KBM-7 (cell line): Measurements from ENCODE around the gene FZD7.
A peak's percentile ranks its signal among the peaks of the same experiment; 100 is the strongest.

Experiments used
- DNase-seq: peaks from one replicate; pipeline ENCODE4 v3.0.0-alpha.2; 2015
- in situ Hi-C: fragments of 300-500 bp; cut with MboI; formaldehyde crosslinking; loops from 2 replicates; pipeline ENCODE4 v1.14.3; 2020; ENCODE audit warnings: low sequenced_read_pairs, low pct_unique_long_range_greater_than_20kb, mixed read lengths

Gene FZD7

DNA sequence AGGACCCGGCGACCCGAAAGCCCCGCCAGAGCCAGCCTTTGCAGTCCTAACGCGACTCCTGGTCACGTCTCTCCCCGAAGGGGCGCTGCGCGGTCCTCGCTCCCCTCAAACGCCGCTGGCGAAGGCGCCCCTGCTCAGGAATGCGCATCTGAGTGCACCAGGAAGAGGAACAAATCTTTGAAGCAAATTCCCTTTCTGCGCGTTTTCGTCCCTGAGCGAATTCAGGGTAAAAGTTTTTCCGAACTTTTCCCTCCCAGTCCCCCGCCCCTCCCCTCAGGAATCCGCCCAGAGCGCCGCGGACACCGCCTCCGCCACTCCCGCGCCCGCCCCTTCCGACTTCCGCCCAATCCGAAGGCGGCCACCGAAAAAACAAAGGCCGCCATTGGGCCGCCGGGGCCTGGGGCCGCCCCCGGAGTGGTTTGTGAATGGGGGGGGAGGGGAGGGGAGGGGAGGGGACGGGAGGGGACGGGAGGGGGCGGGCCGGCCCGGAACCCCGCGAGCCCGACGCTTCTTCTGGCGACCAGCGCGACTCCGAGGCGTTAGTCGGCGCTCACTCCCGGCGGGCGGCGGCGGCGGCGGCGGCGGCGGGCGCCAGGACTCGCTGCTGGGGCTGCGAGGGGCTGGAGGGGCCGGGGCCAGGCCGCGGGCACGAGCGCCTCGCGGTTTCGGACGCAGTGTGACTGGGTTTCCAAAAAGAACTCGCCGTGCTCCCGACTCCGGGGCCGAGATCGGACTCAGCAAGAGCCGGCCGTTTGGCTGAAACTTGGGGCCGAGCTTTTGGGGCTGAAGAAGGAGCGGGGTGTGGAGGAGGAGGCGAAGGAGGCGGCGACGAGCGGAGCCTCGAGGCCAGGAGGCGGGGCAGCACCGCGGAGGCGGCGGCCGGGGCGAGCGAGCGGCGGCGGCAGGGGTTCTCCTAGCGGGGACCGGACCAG lies at the start of gene FZD7:
Gene FZD7, plus strand, starts transcription at position 539 of the 932 bp plus-strand sequence. CDS start 793 bp downstream, outside the sequence.
- peak; percentile 92 for DNase-seq
- in situ Hi-C loops: no loop called here

DNA sequence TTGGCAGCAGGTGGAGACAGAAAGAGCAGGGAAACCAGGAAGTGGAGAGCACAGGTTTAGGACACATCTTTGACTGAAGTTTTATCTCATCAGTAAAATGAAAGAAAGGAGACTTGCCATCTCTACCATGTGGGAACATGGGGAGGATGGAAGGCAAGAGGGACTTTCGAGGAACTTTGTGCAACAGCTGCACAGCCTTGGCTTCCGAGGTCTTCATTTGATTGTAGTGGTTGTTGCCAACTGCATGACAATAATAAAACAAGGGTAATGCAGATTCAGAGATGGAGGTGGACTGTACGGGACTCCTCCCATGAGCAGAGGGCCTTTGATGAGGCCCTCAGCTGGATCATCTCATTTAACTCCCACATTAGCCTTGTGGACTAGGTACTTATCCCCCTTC lies 49.3 kb upstream of the FZD7 start:
- in situ Hi-C loops: no loop called here
- no peak for DNase-seq

DNA sequence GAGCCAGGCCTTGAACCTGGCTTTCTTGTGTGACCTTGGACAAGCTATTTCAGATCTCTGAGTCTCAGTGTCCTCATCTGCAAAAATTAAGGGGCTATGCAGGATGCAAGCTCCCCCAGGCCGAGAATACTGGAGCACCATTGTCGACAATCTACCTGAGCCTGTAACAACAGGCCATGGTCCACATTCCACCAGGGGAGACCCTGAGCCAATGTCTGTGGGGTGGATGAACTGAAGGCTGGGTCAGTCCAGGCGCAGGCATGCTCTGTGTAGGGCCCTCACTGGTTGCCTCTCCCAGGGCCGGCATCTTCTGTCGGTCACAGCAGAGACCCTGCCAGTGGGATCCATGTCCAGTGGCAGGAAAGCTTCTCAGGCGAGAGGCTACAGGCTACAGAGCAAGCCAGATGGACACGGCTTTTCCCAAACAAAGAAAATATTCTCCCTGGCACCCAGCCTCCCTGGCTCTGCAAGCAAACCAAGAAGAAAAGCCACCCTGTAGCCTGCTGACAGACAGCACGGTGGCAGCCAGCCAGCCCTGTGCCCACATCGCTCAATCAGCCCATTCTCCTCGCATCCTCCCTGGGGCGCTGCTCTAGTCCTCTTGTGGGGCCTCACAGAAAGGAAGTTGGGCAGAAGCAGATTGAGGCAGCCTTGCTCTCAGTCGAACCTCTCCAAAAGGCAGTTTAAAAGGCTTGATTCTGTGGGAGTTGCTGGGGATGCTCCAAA lies 48.7 kb upstream of the FZD7 start:
- in situ Hi-C loops: no loop called here
- peak; percentile 63 for DNase-seq

DNA sequence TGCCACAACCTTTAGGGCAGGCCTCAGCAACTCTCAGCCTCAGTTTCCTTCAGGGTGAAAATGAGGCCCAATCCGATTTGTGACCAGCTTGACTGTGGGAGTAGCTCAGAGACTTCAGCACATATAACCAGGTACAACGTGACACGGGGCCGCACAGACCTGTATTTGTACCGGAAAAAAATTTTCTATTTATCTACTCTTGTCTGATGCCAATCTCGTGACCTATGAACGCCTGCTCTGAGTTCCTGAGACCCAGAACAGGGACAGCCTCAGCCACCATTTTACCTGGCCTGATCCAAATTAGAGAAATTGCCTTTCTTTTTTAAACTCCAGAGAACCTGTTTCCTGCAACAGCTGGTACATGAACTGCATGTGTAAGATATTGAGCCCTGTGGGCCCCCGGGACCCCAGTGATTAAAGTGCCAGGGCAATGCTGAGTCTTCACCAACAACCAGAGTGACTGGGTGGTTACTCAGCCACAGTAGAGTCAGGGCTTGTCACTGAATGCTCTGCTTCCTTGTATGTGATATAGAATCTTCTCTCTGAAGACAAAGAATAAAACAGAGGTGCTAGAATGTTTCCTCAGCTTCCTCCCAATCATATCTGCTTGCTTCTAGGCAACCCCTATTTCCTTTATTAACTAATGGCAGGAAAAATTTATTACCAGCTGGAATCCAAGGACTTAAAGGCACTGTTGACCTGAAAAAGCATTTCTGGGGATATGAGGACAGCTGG lies 47.8 kb upstream of the FZD7 start:
- DNase-seq: no peak
- in situ Hi-C loops: no loop called here

DNA sequence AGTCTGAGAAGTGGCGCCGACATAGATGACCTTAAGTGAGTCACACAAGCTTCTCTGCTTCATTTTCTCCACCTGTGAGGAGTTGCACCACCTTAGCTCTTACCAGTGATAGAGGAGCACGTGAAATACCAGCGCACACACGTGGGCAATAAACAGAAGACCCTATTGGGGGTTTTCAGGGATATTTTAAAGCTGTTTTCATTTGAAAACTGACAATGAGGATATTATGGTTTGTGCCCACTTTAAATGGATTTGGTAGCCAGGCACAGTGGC lies 47.3 kb upstream of the FZD7 start:
- no peak for DNase-seq
- in situ Hi-C loops: no loop called here

DNA sequence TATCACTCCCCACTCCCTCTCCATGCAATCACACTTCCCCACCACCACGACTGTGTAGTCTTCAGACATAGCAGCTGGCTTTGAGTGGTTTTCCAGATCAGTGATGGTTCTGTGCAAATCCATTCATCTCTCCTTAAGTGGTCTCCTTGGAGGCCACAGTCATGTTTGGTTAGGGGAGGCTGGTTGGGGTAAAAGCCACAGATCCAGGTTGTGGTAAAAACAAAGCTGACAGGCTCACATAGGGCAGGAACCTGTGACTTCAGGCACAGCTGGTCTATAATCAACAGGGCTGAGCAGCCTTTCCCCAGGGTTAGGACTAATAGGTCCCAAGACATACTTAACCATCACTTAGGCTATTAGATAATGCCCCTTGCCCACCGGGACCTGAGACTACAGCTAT lies 46.2 kb upstream of the FZD7 start:
- DNase-seq: no peak
- in situ Hi-C loops: no loop called here

DNA sequence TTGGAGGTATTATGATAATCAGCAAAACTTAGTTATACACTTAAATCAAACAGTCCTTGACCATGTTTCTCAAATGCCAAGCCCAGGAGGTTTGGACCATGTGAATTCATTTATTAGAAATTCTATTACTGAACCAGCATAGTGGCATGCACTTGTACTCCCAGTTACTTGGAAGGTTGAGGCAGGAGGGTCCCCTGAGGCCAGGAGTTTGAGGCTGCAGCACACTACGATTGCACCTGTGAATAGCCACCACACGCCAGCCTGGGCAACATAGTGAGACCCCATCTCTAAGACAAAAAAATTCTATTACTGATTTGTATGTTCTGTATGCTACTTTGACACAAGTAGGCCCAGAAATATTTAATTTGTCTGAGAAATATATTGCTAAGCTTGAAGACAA lies 43.6 kb upstream of the FZD7 start:
- DNase-seq: no peak
- in situ Hi-C loops: no loop called here

DNA sequence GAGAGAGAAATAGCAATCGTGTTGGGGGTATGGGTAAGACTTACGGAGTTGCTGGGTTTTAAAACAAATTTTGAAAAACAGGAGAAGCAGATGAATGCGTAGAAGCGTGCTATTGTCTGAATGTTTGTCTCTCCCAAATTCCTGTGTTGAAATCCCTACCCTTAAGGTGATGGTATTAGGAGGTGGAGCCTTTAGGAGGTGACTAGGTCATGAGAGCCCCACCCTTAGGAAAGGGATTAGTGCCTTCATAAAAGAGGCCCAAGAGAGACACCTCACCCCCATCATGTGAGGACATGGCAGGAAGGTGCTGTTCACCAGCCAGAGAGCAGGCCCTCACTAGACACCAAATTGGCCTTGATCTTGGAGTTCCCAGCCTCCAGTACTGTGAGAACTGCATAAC lies 40.7 kb upstream of the FZD7 start:
- no peak for DNase-seq
- in situ Hi-C loops: no loop called here

DNA sequence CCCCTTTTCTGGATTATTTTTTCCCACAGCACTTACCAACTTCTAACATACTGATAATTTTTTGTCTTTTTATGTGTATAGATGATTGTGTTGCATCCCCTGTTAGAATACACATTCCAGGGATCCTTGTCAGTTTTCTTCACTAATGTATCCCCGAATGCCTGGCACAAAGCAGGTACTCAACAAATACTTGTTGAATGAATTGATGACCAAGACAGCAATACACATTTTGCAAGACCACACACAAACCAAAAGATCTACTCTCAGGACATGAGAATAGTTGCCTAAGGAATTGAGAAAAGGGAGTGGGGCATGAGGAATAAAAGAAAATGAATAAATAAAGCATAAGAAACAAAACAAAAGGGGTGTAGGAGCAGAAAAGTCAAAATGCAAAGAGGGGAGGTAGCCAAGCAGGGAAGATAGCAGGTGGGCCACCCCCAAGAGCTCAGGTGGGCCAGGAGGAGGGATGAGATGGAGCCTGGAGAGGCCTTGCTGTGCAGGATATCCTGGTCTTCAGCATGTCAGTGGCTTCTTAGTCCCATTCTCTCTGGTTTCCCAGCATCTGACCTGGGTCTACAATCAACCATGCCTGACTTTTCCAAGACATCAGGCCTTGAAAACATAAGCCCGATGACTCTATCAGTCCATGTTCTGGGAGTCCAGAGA lies 38.5 kb upstream of the FZD7 start:
- no peak for DNase-seq
- in situ Hi-C loops: no loop called here

DNA sequence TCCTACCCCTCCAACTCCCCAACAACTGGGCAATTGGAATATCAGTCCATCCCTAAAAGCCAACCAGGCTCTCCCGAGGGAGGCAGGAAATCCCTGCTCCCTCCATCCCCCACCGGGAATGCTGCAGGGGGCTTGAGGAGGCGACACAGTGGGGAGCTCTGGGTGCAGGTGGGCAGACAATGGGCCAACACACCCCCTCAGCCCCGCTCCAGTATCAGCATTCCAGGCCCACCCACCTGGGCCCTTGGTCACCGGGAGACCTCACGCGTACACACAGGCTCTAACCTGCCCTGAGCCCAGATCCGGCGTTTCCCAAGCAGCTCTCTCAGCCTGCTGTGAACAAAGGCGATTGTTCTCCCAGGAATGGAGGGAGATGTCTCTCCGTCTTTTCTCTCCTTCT lies 37.6 kb upstream of the FZD7 start:
- in situ Hi-C loops: no loop called here
- DNase-seq: no peak

DNA sequence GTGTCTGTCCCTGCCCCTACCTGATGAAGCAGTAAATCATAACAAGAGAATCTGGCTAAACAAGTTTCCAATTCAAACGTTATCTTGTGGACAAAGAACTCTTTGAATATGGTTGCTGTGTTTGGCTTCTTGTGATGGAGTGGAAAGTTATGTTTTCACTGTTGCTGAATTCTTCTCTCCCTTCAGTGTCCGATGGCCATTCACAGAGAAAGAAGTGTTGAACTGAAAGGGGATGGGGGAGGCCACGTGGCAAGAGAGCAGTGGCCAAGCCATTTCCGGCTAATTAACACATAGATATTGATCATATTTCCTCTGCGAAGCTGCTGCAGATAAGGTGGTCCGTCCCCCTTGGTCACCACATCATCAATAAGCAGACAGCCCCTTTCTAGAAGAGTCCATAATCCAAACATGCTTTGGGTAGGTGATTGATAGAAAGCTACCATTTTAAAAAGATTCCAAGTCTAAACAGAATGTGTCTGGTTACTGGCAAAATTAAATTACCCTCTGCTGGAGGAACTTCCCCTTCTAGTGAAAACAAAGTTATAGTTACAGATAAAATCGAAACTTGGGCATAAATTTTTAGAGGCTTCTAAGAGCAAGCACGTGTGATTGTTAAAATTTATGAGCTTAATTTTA lies 36.9 kb upstream of the FZD7 start:
- DNase-seq: peak; percentile 49
- in situ Hi-C loops: no loop called here

DNA sequence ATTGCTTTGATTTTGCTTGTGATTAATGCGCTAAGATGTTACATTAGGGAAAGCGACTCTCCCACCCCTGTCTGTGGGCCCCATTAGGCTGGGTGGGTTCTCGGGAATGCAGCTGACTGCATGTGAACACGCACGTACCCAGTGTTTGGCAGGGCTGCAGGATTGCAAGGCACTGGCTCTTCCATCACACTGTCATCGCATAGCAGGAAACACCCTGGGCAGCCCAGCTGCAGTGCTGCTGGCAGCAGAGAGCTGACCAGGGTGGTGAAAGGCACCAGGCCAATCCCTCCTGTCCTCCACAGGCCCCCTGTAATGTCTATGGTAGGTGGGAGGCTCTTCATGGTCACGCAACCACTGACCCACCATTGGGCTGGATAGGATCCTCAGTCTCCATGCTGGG lies 34.4 kb upstream of the FZD7 start:
- in situ Hi-C loops: no loop called here
- no peak for DNase-seq

DNA sequence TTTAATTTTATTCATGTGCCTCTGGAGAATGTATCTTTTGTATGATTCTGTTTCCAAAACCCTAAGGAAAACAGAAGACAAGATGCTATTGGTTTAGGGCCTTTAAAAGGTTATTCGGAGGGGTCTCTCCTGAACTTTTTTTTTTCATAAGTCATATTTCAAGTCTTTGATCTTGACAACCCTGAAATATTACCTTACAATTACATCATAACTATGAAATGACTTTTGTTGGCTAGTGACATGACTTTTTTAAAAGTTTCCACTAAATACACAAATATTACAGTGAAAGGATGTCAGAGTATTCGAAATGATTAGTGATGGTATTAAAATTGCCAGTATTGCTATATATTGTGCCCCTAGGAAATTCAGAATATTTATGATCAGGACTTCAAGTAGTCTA lies 31.8 kb upstream of the FZD7 start:
- no peak for DNase-seq
- in situ Hi-C loops: no loop called here

DNA sequence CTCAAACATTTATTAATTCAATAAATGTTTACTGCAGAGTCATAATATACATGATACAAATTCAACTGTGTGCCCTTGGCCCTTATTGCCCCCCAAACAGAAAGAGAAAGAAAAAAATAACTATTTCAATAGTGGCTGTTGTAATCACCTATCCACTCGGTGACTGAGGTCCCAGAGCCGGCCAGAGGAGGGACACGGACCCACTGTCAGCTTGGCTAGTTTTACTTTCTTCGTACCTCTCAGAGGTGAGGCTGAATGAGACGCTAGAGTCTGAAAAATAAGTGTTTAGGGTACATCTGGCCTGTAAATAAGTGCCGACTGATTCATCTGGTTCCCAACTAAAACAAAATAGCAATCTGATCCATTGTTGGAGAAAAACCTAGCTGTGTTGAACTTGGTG lies 31.3 kb upstream of the FZD7 start:
- in situ Hi-C loops: no loop called here
- DNase-seq: no peak

DNA sequence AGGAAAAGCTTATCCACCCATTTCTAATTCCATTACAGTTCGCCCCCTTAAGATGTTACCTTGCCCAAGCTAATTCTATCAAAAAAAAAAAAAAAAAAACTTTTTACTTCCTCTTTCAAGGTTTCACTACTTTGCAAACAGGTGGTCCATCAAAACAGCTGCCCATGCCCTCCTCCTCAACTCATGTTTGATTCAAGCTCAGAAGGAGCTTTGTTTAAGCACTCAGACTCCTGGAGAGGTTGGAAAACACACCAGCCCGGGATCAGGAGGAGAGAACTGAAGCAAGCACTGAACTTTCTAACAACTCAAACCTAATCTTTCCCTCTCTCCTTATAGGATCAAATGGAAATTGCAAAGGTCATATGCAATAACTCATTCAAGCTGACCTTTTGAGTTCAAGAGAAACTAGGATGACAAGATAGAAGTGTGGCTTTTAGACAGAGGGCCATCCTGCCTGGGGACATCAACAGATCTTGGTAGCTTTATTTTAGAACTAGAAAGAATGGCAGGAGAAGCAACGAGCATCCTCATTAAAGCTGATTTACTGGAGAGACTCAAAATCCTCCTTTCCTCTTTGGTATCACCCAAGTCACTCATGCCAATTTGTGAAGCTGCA lies 28.3 kb upstream of the FZD7 start:
- peak; percentile 29 for DNase-seq

DNA sequence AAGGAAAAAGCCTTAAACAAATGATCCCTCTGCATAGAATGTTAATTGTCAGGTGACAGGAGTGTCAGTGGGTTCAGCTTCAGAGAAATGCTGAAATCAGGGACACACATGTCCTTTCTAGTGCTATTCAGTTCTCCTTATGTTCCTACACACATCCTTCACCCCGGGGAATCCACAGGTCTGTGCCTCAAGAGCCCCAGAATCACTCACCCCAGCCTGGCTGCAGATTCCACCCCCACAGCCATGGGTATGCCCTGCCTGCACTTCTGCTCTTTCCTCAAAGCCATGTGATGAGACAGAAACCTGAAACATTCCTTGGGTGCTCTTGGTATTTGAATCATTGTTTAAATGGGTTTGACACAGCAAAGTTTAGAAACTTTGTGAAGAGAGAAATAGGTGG lies 27.4 kb upstream of the FZD7 start:
- DNase-seq: no peak
- in situ Hi-C loops: no loop called here

More for the DNA sequence above, 28.3 kb upstream of the FZD7 start:
- in situ Hi-C loops: no loop called here

DNA sequence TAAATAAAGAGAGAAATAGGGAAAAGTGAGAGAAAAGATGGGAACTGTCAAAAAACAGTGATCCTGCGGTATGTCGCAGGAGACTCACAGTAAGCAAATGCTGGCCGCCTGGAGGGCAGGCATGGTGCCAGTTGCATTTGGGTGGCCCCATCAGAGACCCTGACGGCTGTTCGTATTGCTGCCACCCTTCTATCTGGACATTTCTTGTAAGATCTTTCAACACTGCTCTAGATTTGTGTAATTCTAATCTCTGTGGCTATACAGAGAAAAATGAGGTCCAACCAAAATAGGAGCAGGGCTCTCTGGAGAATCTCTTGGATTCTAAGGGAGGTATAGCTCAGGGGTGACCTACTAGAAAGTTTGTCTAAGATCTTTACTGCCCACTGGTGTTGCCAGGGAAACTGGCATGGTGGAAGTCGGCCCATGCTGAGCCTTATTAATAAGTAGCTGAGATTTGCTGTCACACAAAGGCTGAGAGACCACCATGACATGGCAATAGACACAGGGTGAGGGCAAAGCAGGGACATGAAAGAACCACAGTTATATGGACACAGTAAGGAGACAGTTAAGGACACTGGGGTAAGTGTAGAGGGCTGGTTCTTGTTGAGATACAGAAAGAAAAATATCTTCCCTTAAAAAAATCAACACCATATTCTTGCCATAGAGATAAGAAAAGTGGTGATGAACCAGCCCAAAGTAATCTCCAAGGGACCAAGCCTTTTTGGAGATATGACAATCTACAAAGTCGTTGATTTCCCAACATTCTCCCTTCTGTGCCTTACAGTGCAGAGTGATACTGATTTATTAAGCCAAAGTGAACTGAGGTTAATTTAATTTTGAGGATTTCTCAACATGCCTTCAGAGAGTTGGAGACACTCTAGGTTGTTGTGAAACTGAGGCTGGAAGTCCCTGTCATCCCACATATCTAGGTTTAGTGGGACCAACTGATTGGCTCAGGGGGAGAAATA lies 26.4 kb upstream of the FZD7 start:
- DNase-seq: no peak

DNA sequence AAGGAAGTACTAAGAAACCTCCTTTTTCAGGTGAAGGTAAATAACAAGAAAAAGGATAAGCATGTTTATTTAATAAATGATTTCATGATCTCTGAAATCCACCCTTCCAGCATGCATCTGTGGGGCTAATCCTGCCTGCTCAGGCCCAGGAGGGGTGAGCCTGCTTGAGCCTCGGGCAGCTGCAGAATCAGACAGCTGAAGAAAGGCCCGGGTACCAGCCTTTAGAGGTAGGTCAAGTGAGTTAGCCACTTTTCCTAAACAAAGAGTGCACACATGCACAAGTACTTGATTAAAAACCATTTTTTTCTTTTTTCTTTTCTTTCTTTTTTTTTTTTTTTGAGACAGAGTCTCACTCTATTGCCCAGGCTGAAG lies 25.7 kb upstream of the FZD7 start:
- in situ Hi-C loops: no loop called here
- no peak for DNase-seq

More for the DNA sequence above, 26.4 kb upstream of the FZD7 start:
- in situ Hi-C loops: no loop called here
